NCI-H2196 treated with DMSO at 0.1 percent for 48 hours (cell line): ENCODE results near the gene LDB2.

ENCODE experiments used
- DNase-seq: peaks from one replicate; lab custom pipeline; 2025; ENCODE audit not compliant: unreplicated experiment; lab: John Stamatoyannopoulos, UW

LDB2 gene

GRCh38 chr4:16726368-16727050 lies 171.9 kb downstream of the LDB2 start:
- no peak for DNase-seq

GRCh38 chr4:16725252-16725651 lies 173.2 kb downstream of the LDB2 start:
- no peak for DNase-seq

- DNase-seq, result no peak
Measured at GRCh38 chr4:16722416-16722815, 176.0 kb downstream of the LDB2 start.

- no peak for DNase-seq
Measured at GRCh38 chr4:16721613-16722291, 176.7 kb downstream of the LDB2 start.

GRCh38 chr4:16720761-16721160 lies 177.7 kb downstream of the LDB2 start:
- DNase-seq, result no peak

- DNase-seq, result no peak
Measured at GRCh38 chr4:16717266-16717970, 181.0 kb downstream of the LDB2 start.

- no peak for DNase-seq
Measured at GRCh38 chr4:16715482-16715881, 183.0 kb downstream of the LDB2 start.

GRCh38 chr4:16714191-16714590 lies 184.3 kb downstream of the LDB2 start:
- DNase-seq, result no peak

GRCh38 chr4:16713696-16714095 lies 184.7 kb downstream of the LDB2 start:
- no peak for DNase-seq

- DNase-seq, result no peak
Measured at GRCh38 chr4:16713271-16713670, 185.2 kb downstream of the LDB2 start.

GRCh38 chr4:16710198-16710597 lies 188.2 kb downstream of the LDB2 start:
- DNase-seq, result no peak

- DNase-seq, result no peak
Measured at GRCh38 chr4:16707874-16708273, 190.6 kb downstream of the LDB2 start.

- DNase-seq, result no peak
Measured at GRCh38 chr4:16706251-16706650, 192.2 kb downstream of the LDB2 start.

GRCh38 chr4:16705341-16705740 lies 193.1 kb downstream of the LDB2 start:
- DNase-seq, result no peak

GRCh38 chr4:16704489-16704888 lies 194.0 kb downstream of the LDB2 start:
- no peak for DNase-seq

- no peak for DNase-seq
Measured at GRCh38 chr4:16695896-16696295, 202.5 kb downstream of the LDB2 start.

- DNase-seq, result no peak
Measured at GRCh38 chr4:16694884-16695276, 203.6 kb downstream of the LDB2 start.

GRCh38 chr4:16694173-16694883 lies 204.1 kb downstream of the LDB2 start:
- DNase-seq, result no peak

GRCh38 chr4:16693641-16694040 lies 204.8 kb downstream of the LDB2 start:
- DNase-seq, result no peak

- DNase-seq, result no peak
Measured at GRCh38 chr4:16692961-16693506, 205.4 kb downstream of the LDB2 start.

- DNase-seq, result no peak
Measured at GRCh38 chr4:16692524-16692923, 205.9 kb downstream of the LDB2 start.
